Superior temporal gyrus (tissue), 1 donor: ENCODE data around the gene ACAD8.
A peak's percentile ranks its signal among the peaks of the same experiment; 100 is the strongest.

Experiments used
- DNase-seq: peaks from one replicate; pipeline ENCODE4 v3.0.0-alpha.2; 2016; ENCODE audit errors: extremely low spot score

Gene ACAD8

DNA sequence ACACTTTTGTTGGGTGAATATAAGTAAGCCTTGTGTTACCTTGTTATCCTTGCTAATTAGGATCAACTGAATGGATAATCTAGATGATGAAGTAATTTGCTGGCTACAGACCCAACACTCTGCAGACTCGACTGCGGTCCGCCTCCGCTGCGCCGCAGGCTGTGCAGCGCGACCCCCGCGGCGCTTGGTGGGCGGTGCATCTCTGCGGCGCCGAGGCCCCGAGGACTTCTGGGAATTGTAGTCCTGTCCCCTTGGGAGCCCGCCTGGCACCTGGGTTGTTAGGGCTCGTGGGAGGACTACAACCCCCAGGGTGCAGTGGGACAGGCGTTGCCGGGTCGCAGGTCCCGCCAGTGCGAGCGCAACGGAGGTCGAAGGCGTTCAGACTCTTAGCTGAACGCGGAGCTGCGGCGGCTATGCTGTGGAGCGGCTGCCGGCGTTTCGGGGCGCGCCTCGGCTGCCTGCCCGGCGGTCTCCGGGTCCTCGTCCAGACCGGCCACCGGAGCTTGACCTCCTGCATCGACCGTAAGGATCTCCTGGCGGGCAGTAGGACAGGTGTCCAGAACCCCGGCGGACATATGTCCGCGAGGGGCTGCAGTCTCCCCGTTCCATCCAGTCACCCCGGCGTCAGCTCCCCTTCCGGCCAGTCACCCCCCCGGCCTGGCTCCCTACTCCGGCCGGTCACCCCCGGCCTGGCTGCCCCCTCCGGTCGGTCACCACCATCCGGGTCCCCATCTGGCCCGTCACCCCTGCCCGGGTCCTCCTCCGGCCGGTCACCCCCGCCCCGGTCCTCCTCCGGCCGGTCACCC, at the start of gene ACAD8, which contains the start of gene THYN1:
TSS of gene ACAD8 (plus strand) at position 381 of the 806 bp plus-strand sequence. CDS start at position 414, 33 bp downstream.
TSS of gene THYN1 (minus strand) at position 165 of the 806 bp plus-strand sequence. CDS start 470 bp downstream, outside the sequence.
- peak; percentile 99 for DNase-seq

DNA sequence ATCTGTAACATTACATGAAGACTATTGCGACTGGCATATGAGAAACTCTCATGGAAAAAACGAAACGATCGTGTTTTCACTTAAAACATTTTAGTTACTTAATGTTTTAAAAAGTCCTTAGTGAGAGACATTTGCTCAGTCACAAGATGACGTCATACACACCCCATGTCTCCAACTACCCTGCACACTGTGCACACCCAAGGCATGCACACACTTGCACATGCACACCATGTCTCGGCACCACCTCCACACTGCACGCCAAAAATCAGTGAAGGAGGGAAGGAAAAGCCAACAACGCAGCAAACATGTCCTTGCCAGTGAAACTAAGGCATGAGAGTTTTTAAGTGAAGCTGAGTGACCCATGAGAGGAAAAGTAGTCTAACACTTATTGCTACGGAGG, 47.6 kb upstream of the ACAD8 start:
- no peak for DNase-seq

DNA sequence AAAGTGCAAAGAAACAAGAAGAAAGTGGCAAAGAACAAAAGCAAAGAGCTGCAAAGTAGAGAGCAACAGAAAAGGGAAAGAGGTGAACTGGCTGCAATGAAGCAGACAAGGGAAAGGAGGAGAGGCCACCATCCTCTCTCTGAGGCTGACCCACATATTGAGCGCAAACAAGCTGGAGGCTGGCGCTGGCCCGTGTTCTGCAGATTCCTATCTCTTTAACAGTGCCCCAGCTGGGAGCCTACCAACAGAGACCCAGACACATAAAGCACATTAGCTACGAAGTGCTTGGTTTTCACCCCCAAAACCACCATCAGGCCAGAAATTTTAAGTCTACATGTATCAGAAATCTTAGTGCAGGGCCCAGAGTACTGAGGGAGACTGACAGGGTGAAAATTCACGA, 47.2 kb upstream of the ACAD8 start:
- DNase-seq, result no peak

DNA sequence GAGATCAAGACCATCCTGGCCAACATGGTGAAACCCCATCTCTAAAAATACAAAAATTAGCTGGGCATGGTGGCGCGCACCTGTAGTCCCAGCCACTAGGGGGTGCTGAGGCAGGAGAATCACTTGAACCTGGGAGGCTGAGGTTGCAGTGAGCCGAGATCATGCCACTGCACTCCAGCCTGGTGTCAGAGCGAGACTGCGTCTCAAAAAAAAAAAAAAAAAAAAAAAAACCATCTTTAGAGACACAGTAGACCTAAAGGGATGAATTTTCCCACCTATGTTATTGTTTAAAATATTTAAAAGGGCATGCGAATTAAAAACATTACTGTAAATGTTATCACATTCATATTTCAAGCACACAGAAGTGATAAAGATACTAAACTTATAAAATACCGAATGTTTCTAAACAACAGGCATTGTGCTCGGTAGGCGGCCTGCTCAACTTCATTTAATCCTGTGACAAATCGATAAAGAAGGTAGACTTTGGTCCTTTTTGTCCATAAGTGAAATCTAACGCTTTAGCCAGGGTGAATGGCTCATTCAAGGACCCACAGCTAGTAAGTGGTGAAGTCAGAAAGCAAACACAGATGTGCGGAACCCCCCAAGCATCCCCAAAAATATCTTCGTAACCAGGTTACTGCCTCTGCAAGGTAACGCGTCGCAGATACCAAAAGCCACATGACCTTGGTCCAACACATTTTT, 45.7 kb upstream of the ACAD8 start:
- no peak for DNase-seq

DNA sequence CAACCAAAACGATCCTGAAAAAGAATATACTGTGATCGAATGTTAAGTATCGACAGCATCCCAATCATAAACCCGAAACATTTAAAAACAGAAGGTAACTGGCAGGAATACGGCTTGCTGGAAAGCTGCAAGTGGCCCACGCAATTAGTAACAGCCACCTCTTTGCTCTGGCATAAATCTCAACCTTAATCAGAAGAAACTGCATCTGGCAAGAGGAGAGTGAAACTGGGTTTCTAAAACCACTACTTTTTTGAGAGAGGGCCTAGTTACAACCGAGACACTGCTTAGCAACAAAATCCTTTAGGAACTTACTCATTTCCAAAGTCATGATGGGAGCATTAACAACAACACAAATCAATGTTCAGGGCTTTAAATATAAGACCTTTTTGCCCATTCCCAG, 37.5 kb upstream of the ACAD8 start:
- peak; percentile 40 for DNase-seq

DNA sequence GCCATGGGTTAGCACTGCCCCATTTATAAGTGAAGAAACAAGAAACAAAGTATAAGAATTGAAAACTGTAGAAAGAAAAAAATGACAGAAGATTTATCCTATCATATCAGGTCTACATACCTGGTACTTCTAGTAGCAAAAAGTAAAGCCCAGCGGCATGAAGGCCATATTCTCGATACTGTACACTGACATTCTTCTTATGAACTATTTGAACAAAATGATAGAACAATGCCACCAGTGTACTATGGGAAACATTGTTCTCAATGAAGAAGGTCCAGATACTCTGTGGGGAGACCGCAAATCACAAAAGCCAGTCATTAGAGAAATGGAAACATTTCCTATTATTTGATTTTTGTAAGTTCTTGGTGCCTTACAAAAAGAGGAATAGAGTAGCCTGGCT, 36.6 kb upstream of the ACAD8 start:
- no peak for DNase-seq

DNA sequence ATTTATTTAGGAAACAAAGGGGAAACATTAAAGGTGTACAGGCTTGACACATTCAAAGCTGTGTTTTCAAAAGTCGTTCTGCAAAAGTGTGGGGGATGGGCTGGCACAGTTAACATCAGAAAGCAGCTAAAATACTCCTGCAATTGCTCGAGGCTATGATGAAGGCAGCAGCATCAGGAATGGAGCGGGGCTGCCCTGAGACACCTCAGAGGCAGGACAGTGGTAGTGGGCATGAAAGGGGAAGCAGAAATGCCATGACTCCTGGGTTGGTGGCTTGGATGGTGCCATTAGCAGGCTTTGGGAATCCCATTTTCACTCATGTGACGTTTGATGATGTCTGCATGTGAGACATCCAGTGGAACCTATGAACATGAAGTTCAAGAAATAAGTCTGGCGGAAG, 30.2 kb upstream of the ACAD8 start:
- no peak for DNase-seq

DNA sequence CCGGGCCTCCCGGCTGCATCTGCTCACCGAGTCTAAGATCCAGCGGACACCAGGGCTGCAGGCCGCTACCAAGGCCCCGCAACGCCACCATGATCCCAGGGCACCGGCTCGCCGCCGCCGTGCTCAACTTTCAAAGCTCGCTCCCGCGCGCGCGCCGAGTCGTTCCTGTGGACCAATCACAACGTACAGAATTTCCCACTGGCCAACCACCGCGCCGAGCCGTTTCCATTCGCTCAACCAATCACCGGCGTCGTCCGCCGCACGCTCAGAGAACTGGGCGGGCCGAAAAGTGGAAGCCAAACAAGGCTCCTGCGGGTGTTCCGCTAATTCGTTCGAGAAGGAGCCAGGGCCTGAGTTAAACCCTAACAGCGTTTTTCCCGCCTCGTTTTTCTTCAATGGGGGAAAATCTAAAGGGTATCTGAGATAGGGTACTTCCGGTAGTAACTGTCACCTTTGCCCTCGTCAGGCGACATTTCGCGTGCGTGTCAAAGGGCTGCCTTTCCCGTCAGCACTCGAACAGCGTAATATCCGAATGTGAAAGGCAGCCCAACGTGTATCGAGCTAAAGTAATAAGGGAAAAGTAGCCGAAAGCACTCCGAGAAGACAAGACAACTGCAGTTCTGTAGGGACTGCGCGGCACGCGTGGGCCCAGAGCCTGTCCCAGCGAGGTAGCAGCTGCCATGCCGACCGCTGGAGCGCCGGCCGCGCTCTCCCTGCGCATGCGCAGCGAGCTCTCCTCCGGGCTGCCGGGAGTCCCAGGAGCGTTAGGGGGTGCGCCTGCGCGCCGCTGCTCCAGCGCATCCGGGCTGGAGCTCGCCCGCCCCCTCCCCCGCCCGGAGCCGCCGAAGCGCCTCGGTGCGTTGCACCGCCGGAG, 29.3 kb upstream of the ACAD8 start, which contains the start of the genes NCAPD3 and VPS26B:
TSS of gene NCAPD3 (minus strand) at position 132 of the 874 bp plus-strand sequence. CDS start at position 91, 41 bp downstream.
TSS of gene VPS26B (plus strand) at position 836 of the 874 bp plus-strand sequence. CDS start 452 bp downstream, outside the sequence.
- peak; percentile 98 for DNase-seq

DNA sequence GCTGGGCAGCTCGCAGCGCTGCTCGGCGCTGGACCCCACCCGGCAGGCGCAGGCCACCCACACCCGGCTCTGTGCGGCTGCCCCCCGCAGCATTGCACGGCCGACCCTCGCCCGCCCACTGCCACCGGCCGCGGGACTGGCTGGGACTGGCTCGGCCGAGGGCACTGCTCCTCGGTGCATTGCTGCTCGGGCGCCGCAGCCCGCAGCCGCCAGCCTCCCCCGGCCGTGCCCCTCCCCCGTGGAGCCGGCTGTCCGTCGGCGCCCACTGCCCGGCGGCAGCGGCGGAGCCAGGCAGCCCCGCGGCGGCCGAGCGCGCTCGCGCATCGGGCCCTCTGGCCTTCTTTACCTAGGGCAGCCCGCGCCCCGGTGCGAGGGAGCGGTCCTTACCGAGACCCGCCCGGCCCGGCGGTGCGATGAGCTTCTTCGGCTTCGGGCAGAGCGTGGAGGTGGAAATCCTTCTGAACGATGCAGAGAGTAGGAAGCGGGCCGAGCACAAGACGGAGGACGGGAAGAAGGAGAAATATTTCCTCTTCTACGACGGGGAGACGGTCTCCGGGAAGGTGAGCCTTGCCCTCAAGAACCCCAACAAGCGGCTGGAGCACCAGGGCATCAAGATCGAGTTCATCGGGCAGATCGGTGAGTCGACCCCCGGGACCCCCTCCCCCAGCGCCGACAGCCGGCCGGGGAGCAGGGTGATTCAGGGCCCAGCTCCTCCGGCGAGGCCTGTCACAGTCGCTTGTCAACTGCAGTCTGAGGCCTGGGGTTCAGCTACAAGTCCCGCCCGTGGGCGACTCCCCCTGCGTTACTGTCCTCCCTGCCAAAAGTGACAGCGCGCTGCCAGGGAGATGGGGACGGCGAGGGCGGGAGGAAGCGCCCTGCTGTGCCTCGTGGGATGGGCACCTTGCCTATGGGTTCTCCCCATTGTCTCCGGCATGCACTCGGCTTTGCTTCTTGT, 28.4 kb upstream of the ACAD8 start:
- peak; percentile 72 for DNase-seq

DNA sequence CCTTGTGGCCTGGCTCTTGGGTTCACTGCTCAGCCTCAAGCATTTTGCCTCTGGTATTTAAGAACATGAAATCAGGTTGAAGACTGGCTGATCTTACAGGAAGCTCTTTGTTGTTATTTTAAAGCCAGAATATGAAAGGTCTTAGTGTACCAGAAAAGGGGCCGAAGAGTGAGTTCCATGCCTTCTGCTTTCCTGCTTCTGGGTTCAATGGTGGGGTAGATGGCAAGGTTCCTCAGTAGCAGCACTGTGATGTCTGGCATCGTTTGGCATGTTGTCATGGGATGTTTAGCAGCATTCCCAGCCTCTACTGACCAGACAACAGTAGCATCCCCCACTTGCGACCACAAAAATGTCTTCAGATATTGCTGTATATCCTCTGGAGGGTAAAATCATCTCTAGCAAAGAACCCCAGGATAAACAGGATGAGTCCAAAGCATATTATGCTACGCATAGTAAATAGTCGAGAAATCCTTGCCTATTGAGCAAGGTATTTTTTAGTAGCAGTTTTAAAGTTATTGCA, 26.5 kb upstream of the ACAD8 start:
- no peak for DNase-seq

DNA sequence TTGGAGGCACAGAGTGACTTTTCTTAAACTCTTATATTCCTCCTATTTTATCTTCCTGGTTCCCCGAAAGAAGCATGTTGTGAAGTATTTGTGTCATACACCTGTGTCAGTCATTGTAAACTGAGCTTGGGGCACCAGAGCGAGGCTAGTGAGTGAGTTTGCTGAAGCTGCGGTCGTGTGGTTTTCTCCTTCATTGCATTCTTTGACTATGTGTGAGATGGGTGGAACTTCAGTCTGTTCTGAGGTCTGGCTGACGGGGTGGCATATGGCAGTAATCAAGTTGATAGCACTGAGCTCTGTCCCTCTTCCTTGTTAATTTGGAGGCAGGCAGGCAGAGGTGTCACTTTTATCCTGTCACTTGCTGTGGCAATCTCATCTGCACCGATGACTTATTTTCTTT, 24.7 kb upstream of the ACAD8 start:
- no peak for DNase-seq

DNA sequence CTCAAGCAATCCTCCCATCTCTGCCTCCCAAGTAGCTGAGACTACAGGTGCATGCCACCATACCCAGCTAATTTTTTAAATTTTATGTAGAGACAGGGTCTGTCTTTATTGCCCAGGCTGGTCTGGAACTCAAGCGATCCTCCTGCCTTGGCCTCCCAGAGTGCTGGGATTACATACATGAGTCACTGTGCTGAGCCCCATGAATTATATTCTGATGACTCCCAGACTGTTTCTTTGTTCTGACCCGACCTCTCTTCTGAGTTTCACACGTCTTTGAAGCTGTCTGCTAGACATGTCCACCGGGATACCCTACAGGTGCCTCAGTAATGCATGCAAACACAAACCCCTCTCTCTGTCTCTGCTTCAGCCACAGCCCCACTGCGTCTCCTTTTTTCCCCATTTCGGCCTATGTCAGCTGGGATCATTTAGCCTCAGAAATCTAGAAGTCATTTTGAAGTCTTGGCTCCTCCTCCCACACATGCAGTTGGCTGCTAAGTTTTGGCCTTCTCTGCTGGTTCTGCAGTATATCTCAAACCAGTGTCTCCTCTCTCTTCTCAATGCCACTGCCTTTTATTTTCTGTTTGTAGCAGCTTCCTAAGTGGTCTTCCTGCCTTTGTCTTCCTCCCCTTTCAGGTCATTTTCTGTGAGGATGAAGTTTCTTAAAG, 24.1 kb upstream of the ACAD8 start:
- DNase-seq, result no peak

DNA sequence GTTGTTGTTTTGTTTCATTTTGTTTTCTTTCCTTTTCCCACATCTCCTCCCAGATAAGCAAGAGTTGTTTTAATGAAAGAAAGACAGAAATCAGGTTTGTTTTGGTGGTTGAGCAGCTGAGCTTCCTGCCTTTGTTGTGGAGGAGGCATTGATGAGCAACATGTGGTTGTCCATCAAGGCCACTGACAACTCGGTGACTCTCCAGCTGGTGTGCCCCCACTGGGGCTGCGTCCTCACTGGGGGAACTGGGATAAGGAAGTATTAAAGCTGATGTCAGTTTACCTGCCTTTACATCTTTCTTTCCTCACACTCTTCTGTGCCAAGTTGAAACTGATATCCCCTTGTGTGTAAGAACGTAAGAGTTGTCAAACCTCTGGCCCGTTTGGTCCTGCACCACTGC, 23.0 kb upstream of the ACAD8 start:
- no peak for DNase-seq

DNA sequence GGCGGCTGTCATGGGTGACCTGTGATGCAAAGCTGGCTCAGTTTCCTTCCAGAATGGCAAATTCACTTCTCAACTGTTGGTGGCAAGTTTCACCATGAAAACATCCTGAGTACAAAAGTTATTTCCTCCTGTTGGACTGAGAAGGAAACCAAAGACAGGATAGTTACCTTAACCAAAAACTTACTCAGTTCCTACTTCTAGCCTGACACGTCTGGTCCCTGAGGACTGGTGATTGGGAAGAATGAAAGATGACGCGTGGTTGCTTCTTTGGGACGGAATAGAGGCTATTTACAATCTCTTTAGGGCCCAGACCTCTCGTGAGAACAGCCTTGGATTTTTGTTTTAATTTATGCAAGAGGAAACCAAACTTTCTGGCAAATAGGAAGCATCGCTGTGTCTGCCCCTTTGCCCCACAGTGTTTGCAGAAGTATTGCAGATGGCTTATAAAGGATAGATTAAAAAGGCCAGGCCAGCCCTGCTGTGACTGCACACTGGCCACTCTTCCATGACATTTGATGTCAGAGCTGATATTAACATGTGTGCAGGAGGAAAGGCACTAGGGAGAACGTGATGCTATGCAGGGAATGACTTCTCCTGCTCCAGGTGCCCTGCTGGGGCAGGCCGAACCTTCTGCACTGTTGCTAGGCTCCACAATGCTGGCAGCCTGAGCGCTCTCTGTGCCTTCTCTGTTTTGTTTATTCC, 21.3 kb upstream of the ACAD8 start:
- DNase-seq, result no peak

DNA sequence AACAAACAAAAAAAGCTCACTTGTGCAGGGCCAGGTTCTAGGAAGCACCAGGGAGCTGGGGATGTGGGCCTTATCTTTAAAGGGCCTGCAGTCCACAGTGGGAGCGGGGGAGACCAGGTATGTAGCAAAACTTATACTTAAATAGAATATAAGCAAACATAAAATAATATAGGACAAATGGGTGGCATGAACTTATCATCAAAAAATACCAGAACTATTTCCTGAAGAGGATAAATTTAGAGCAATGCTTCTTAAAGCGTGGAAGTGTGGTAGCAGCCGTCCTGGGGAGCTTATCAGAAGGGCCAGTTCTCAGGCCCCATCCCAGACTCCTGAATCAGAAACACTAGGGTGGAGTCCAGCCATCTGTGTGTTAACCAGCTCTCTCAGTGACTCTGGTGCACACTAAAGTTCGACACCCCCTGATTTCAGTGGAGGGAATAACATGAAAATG, 19.6 kb upstream of the ACAD8 start:
- DNase-seq, result no peak

DNA sequence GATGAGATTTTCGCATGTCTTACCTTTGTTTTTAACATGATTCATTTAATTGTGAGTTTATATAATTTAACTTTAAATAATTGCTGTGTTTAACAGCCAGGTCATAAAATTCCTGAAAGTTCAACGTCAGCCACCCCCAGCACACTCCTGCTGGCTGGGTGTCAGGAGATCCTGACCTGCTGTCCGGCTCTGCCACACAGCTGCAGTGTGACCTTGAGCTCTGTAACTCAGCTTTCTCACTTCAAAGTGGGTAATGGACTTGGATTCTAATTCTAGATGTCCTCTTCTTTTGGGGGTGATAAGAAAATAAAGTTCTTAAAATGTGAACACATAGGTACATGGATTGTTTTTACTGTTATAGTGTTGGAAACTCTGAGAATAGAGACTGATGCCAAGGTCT, 18.0 kb upstream of the ACAD8 start:
- no peak for DNase-seq

DNA sequence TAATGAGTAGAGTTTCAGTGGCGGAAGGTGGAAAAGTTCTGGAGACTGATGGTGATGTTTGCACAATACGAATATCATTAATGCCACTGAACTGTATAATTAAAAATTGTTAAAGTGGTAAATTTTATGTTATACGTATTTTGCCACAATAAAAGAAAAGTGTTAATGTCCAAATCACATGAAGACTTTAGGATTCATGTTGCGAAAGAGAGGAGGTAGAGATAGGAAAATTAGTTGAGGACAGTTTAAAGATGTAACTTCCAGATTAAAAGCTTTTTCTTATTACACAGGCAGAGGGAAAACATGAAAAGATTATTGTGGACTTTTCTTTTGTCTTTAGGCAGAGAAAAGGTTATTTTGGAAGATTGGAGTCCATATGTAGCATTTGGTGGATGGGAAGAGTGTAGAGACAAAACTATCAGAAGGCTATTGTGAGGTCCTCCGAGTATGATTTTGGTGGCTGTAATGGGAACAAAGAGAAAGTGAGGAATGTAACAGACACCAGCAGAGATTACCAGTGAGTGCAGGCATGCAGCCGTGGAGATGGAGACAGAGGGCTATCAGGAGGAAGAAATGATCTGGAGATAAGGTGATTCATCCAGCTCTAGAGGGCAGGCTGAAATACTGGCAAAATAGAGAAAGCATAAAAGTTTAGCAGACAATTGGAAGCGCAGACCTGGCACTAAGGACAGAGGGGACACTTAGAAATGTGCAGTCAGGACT, 16.4 kb upstream of the ACAD8 start:
- DNase-seq, result no peak

DNA sequence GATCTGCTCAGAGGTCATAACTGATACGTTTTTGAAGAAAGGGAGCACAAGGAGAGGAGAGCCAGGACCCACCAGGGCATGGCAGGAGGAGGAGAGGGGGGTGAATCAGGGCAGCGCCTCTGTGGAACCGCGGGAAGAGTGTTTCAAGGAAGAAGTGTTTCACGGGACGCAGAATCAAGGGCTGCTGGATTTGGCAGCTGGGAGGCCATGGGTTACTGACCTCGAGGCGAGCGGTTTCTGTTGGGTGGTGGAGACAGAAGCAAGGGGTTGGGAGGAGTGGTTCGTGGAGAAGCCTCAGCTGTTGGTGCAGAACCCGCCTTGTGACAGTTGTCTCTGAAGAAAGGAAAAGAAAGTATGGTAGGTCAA, 15.8 kb upstream of the ACAD8 start:
- no peak for DNase-seq

DNA sequence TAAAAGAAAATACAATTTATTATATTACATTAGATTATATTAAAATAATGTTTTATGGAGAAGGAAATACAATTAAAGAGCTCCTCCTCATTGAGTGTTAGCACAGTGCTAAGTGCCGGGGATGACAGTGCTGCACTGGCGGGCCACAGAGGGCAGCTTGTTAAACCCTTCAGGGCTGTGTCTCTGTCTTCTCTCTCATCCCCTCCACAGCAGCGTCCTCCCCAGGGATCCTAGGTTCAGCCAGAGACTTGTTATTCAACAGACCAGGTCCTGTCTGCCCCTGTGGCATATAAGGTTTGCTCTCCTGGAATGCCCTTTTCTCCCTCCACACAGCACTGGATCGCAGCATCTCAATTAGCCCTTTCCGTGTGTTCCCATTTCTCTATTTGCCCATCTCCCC, 14.4 kb upstream of the ACAD8 start:
- DNase-seq, result no peak
